Fibroblast of lung (primary cell): ENCODE data around the gene MATK.

Experiments
- CTCF ChIP-seq, 2 donors: IDR thresholded peaks in 1 of 2; conservative IDR thresholded peaks in 1 of 2; 1 replicate in 1 of 2; 2 replicates in 1 of 2; pipeline ENCODE4 v1.5.1; 2011 to 2012; ENCODE audit warnings: low read length in 2 of 2, control low read depth in 1 of 2, inconsistent platforms in 1 of 2, low read depth in 1 of 2, mild to moderate bottlenecking in 1 of 2
- EZH2 ChIP-seq: IDR thresholded peaks from 2 replicates; pipeline ENCODE4 v1.5.1; 2012; ENCODE audit warnings: low read length, control low read depth, mild to moderate bottlenecking; ENCODE audit errors: missing control alignments

GRCh38 chr19:3813473-3814392 lies 27.6 kb upstream of the MATK start:
- TF ChIP-seq CTCF (conservative IDR thresholded peaks at IDR 0.05 in 1 of 2, IDR thresholded peaks at IDR 0.05 in 1 of 2; ENCODE audit: low read depth in 1 of 2, low read length in 2 of 2) (no peak), EZH2 (no peak)
